Suppressor macrophage treated with lipopolysaccharide for 4 hours (primary cell): ENCODE measurements around the gene BAIAP2.

Source experiments
- DNase-seq: peaks from one replicate; pipeline ENCODE4 v3.0.0-alpha.2; 2020

BAIAP2 gene, protein sequence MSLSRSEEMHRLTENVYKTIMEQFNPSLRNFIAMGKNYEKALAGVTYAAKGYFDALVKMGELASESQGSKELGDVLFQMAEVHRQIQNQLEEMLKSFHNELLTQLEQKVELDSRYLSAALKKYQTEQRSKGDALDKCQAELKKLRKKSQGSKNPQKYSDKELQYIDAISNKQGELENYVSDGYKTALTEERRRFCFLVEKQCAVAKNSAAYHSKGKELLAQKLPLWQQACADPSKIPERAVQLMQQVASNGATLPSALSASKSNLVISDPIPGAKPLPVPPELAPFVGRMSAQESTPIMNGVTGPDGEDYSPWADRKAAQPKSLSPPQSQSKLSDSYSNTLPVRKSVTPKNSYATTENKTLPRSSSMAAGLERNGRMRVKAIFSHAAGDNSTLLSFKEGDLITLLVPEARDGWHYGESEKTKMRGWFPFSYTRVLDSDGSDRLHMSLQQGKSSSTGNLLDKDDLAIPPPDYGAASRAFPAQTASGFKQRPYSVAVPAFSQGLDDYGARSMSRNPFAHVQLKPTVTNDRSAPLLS

DNA sequence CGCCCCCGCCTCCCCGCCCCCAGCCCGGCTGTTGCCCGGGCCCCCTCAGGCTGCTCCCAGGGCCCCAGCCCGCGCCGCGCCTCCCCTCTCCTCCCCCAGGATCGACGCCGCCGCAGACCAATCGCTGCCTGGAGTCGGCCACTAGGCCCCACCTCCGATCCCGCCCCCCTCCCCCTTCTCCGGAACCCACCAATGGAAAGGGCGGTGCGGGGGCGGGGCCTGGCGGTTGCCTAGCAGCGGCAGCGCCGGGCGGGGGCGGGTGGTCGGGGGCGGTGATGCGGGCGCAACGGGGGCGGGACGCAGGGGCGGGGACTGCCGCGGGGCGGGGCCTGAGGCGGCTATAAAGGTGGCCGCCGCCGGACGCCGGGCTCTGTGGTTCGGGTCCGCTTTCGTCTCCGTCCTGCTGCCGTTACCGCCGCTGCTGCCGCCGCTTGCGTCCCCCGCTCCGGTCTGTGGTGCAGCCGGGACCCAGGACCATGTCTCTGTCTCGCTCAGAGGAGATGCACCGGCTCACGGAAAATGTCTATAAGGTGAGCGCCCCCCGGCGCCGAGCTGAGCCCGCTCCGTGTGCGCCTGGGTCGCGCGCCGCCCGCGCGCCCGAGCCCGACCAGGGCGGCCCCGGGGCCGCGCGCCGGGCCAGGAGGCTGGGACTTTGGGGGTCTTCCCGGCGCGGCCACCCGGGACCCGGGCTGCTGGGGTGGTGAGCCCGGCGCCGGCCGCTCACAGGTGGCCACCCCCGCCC lies at the start of gene BAIAP2:
Gene BAIAP2 (plus strand): TSS at position 373 of the 742 bp plus-strand sequence. CDS start 104 bp downstream, at position 477.
- DNase-seq = peak; percentile 97

DNA sequence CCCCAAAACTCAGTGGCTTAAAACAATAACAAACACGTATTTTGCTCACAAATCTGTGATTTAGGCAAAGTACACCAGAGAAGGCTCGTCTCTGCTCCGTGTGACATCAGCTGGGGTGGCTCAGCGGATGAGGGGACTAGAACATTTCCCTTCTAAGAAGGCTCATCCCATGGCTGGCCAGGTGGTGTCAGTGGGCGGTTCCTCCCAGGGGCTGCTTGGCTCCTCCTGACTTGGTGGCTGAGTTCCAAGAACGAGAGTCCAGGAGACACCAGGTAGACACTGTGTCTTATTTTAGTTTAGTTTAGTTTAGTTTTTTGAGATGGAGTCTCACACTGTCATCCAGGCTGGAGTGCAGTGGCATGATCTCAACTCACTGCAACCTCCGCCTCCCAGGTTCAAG lies 48.9 kb upstream of the BAIAP2 start:
- DNase-seq = no peak

DNA sequence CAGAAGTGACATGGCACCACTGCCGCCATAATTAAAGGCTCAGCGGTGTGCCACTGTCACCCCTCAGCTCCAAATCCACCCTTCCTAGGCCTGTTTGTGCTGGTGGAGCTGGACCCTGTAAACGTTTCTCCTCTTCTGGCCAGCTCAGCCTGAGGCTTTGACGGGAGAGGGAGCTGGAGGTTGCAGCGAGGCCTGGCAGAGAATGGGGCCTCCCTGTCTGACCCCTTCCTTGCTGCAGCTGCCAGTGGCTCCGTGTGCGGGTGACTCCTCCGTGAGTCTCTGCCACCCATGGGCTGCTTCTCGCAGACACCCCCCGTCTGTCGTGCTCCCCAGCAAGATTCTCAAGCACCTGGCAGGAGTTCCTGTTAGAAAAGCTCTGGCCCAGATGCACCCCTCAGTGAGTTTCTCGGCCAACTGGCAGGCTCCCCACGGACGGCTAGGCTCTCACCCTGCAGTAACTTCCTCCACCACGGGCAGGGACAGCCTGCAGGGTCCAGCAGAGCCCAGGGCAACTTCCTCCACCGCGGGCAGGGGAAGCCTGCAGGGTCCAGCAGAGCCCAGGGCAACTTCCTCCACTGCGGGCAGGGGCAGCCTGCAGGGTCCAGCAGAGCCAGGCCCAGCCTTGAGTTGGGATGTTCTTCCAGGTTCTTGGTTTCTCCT lies 48.0 kb upstream of the BAIAP2 start:
- DNase-seq = peak; percentile 56

DNA sequence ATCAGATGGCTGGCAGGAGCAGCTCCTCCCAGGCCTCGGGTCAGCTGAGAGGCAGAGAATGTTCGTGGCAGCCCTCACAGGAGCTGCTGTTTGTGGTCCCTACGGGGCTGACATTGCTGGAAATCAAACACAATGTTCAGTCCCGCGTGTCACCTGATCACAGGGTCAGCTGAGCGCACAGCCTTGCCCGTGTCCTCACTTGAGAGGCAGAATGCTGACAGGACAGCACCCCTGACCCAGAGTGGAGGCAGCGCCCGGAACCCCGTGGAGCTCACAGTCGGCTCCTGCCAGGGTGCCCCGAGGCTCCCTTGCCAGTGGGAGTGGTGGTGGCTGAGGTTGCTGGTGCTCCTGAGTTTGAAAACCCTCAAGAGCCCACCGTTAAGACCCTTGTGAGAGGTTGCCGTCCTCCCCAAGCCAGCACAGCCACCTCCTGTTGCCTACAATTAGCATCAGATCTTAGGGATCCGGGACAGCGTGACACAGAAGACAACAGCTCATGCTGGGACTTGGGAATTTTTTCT lies 47.0 kb upstream of the BAIAP2 start:
- no peak for DNase-seq

DNA sequence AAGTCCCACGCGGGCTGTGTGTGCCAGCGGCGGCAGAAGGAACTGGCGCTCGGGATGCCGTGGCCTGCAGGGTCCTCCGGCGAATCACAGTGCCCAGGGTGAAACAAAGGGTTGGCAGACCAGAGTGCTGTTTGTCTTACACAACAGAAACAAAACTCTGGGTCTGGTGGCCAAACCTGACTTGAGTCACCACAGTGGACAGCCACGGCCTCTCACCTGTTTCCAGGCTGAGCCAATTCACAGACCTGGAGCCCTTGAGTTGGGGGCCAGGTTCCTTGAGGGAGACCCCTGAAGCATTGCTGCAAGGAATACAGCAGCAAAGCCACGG lies 45.4 kb upstream of the BAIAP2 start:
- no peak for DNase-seq

DNA sequence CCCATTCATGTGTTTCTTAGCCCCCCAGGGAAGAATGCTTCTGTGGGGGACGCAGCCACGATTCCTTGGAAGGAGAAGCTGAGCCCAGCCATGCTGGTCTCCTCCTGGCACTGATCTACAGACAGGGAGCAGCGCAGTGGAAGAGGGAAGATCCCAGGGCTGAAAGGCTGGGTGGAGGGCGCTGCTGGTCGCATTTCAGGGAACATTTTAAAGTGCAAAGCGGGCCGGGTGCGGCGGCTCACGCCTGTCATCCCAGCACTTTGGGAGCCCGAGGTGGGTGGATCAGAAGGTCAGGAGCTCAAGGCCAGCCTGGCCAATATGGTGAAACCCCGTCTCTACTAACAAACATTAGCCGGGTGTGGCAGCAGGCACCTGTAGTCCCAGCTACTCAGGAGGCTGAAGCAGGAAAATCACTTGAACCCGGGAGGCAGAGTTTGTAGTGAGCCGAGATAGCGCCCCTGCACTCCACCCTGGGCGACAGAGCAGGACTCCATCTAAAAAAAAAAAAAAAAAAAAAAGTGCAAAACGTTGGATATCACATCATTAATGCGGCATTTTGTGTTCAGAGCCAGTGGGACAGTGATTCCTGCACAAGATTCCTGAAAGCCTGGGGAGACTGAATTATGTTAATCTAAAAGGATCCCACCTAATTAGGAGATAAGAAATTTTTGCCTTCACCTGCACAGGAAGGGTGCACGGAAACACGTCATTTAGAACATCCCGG lies 43.9 kb upstream of the BAIAP2 start:
- DNase-seq = no peak

DNA sequence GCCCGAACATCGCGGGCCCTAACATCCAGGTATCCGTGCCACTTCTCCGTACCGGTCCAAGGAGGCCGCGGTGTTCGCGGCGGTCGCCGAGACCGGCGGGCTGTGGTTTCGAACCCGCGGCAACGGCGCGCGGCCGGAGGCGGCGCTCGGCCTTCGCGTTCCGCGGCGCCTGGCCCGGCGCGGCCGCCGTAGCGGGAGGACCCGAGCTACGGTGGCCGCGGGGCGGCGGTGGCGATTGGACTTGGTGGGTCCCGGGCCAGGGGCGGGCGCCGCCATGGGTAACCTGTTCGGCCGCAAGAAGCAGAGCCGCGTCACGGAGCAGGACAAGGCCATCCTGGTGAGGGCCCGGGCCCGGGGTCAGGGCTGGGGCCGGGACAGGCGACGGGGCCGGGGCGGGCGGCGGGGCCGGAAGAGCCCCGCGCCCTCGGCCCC lies 43.3 kb upstream of the BAIAP2 start, which contains the start of gene CHMP6:
Gene CHMP6 (plus strand): TSS at position 197 of the 432 bp plus-strand sequence. CDS start 78 bp downstream, at position 275.
- peak; percentile 91 for DNase-seq

DNA sequence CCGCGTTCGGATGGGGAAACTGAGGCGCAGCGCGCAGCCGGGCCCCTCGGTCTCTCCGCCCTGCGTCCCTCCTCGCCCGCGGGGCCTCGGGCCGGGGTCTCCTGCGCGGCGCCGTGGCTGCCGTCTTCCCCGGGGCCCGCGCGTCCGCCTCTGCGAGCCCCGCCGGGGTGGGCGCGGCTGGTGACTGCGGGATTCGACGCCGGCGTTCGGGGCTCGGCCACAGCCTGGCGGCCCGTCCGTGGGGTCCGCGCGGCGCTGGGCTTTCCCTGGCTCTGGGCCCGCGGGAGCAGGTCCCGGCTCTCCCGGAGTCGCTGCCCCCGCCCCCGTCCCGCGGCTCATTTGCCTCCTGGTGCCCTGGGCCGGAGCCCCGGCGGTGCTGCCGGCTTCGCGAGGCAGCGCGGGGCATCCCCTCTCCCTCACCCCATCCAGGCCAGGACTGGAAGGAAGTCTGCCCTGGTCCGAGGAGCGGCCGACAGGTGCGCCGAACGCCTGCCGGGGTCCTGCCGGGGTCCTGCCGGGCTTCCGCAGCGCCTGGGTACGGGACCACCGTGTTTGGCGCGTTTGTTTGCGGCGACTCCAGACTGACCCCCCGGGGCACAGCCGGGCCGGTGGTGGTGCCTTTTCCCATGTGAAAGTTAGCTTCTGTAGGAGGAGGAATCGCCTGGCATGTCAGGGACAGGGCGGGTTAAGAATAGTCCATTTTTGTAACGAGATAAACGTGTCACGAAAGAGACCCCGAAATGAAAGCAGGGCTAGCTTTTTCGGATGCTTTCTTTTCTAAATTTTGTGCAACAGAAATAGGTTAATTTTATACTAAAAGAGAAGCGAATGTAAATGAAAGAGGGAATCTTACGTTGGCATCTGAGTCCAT lies 42.6 kb upstream of the BAIAP2 start:
- DNase-seq = peak; percentile 25

DNA sequence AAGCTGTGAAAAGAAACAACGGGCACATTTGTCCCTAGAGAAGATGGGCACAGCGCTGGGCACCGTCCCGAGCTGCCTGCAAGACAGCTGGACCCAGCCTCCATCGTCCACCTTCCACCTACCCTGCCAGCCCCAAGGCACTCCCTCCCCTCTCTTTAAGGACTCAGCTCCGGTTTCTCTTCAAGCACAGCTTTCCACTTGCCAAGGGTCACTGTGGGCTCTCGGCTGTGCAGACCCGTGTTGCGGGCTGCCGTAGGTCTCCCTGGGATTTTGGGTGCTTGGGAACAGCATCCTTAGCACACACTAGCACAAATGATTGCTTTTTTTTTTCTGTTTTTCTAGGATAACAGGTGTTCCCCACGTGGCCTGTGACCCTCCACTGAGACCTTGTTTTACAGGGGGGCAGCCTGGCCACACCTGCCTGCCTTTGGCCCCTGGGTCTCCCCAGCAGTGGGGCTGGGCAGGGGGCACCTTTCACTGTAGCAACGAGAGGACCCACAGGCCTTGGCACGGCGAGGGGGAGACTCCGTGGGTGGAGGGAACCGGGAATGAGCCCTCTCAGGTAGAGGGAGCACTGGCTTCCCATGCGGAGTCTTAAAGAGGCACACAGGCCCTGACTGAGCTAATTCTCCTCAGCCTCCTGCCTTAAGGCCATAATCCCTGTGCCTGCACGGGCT lies 41.9 kb upstream of the BAIAP2 start:
- no peak for DNase-seq

DNA sequence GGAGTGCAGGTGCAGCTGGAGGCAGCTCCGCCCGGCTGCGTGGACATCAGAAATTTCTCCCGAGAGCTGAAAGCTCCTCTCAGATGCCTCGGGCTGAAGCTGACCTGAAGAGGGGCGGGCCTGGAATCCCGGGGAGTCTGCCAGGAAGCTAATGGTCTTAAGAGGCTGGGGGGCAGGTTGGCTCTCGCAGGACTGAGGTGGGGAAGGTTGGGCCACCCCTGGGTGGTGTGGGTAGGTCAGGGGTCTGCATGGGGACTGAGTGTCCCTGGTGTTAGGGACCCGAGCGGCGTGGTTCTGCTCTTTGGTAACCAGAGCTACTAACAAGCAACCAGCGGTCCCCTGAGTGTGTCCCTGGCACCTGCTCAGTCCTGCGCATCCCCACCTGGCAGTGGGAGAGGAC lies 39.8 kb upstream of the BAIAP2 start:
- no peak for DNase-seq

DNA sequence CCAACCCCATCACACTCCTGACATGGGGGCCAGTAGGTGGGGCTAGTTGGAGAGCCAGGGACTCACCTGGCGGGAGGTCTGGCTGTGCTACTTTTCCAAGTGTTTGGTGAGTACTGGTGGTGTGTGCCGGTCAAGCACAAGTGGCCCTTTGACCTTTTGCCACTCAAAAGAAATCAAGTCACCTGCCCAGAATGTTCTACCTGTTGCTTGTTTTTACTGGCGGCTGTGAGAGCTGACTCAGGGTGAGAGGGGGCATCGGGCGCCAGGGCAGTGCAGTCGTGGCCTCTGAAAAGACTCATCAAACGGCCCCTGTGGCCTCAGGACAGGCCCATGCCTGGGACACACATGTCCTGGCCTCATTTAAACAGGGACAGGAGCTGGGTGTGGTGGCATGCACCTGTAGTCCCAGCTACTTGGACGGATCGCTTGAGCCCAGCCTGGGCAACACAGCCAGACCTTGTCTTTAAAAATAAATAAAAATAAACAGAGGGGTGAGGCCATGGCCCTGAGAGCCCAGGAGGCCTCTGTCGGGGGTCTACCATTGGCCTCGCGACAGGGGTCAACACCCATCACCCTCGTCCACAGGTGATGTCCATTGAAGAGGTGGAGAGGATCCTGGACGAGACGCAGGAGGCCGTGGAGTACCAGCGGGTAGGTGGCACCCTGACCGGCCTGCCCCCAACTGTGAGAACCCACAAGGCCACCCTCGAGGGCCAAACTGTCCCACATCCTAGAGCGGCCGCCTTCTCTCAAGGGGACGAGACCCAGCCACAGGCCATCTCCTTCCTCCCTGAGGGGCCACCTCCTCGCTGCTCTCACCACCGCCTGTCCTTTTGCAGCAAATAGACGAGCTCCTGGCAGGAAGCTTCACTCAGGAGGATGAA lies 38.3 kb upstream of the BAIAP2 start:
- DNase-seq = no peak

DNA sequence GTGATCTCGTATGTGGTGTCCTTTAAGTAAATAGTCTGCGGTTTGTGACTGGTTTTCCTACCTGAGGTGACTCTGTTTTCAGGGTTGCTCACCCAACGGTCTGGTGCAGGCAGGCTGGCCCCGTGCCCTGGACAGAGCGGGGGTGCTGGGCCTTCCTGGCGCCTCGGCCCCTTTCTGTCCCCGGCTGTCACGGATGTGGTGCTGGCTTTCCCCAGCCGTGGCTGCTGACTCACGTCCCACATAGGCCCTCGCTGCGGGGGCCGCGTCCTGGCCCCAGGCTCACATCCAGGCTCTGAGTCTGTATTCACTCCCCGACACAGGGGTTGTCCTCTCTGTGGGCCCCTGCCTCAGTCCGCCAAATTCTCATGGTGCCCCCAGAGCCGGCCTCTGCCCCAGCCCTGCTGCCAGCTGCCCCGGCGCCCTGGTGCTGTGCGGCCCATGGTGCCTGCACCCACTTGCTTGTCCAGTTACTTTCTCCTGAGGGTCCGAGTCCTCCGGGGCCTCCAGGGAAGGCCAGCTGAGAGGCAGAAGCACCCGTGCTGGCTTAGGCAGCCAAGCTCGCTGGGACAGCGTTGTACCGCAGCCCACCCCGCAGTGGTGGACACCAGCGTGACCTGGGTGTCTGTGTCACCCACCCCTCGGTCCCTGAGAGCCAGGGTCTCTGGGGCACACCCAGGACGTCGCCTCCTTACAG lies 37.4 kb upstream of the BAIAP2 start:
- no peak for DNase-seq

DNA sequence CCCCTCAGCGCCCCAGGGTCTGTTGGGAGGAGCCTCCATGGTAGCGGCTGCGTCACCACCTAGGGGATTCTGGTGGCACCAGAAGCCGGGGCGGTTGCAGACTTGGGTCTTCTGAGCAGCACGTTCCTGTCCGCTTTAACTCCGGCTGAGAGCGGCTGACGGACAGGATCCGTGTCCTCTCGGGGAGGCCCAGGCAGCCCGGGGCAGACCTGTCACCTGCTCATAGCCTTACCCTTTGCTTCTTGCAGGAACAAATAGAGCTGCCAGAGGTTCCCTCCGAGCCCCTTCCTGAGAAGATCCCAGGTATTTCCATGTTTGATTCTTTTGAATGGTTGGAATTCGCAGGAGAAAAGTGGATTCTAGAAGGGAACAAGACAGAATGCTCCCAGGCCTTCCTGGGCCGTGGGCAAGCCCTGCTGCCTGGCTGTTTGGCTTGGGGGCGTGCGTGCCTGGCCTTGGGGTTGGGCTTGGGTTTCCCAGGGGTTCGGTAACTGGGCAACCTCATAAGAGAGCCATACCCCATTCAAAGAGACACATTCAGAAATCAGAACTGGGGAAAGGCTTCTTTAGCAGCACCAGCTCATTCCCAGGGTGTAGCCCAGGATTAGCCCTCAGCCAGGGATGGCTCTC lies 36.7 kb upstream of the BAIAP2 start:
- no peak for DNase-seq

DNA sequence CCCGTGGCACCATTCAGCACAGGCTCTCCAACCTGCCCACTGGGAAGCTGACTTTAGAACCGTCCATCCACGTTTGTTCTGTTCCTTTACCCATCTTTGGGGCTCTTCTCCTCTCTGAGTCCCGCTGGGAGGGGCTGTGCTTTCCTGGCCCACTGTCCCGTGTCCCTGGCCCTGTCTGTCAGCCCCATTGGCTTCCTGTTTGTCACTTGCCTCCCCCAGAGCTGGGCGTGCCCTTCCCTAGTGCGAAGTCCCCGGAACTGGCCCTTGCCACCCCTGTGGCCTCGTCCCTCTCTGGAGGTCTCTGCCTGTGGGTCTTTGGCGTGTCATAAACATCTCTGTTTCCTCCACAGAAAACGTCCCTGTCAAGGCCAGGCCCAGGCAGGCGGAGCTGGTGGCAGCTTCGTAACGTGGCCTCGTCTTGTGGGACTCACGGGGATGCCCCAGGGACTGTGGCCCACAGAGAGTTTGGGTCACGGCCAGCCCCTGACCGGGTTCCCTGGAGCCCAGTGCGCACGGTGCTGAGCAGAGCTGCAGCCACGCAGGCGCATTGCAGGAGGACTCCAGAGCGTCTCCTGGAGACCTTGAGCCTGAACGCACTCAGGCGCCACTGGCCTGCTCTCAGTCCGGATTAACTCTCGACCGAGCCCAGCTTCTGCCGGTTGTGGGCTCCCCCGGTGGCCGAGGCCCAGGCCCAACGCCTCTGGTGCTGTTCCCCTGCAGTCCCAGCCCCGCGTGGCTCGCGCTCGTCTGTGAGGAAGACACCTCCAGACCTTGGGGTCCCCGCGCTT lies 36.0 kb upstream of the BAIAP2 start:
- no peak for DNase-seq

DNA sequence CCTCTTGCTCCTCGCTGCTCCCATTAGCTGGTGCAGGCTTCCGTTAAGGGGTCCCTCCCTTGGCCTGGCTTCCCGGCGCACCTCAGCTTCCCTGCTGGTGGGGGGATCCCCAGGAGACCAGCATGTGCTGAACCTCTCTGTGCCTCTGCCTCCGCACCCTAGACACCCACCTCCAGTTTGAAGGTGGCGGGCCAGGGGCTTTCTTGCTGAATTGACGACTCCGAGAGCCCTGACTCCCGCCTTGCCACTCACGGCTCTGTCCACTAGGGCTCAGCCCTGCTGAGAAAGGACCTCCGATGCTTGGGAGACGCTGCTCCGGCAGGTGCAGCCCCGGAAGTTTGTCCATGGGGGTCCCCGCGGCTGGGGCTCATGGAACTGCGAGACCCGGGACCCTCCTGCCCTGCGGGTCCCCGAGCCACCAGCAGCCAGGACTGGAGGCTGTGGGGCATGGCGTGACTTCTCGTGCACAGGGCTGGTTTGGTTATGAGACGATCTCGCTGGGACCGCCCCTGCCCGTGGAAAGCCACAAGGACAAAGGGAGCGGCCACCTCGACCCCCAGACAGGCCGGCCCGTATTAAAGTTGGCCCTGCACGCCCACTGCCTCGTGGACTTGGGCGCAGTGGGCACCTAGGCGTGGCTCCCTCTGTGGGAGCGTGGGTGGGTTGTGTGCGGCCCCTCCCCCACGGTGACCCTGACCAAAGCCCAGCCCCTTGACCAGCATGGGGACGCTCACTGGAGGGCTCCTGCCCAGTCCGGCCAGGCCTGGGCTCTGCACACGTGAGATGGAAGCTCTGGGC lies 35.2 kb upstream of the BAIAP2 start:
- no peak for DNase-seq

DNA sequence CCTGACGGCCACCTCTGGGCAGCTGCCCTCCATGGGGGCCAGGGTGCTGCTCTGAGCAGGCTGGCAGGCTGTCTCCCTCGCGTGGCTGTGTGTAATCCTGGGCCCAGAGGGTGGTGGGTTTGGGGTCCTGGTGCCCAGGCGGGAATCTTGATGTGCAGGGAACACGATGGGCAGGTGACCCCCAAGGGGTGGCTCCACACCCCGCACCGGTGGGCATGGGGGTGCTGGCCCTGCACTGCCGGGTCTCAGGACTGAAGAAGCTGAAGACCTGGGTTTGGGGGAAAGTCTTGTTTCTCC lies 34.7 kb upstream of the BAIAP2 start:
- no peak for DNase-seq
